WTC11 (cell line): ENCODE results near the gene ZNHIT2. TPM values are rescaled to one million over a fixed set of nuclear protein-coding genes. Genes with fewer than 3 reads are reported as not detected.

Experiments
- ATAC-seq: fragments of 200-7000 bp; cut with Tn5 transposase; 2 replicates; pipeline ENCODE4 v1.10.0; 2021; ENCODE audit warnings: mild to moderate bottlenecking, moderate library complexity
- CTCF ChIA-PET: fragments of 300-600 bp; sonication (Branson Sonifier 250); formaldehyde crosslinking; loops from one replicate; lab custom pipeline; 2021; ENCODE audit warnings: antibody characterized with exemption; lab: Charles Lee
- POLR2A ChIA-PET: fragments of 350-600 bp; sonication (Branson Sonifier 250); formaldehyde crosslinking; loops from one replicate; lab custom pipeline; 2021; ENCODE audit warnings: antibody characterized with exemption; lab: Charles Lee
- DNase-seq: peaks from one replicate; pipeline ENCODE4 v3.0.0; 2021; ENCODE audit warnings: low spot score
- H3K27ac Mint-ChIP-seq: 2 replicates; pipeline ENCODE4 v1.8.0; 2021; ENCODE audit warnings: mixed read lengths
- H3K27me3 Mint-ChIP-seq: 2 replicates; pipeline ENCODE4 v1.8.0; 2021; ENCODE audit warnings: low read depth, mild to moderate bottlenecking, moderate library complexity, mixed read lengths
- H3K36me3 Mint-ChIP-seq: 2 replicates; pipeline ENCODE4 v1.8.0; 2021; ENCODE audit warnings: mixed read lengths
- H3K4me1 Mint-ChIP-seq: 2 replicates; pipeline ENCODE4 v1.8.0; 2022; ENCODE audit warnings: mixed read lengths
- H3K4me3 Mint-ChIP-seq: 2 replicates; pipeline ENCODE4 v1.8.0; 2021; ENCODE audit warnings: mild to moderate bottlenecking, moderate library complexity, mixed read lengths
- H3K9me3 Mint-ChIP-seq: 2 replicates; pipeline ENCODE4 v1.8.0; 2021; ENCODE audit warnings: mixed read lengths
- CREB1 ChIP-seq: sonication (generic); formaldehyde crosslinking; IDR thresholded peaks from 2 replicates; pipeline ENCODE4 v1.8.0; 2023; ENCODE audit warnings: mild to moderate bottlenecking, missing genetic modification reagents
- FOXP1 ChIP-seq: sonication (generic); formaldehyde crosslinking; IDR thresholded peaks from 2 replicates; pipeline ENCODE4 v1.8.0; 2022; ENCODE audit warnings: missing genetic modification reagents, mild to moderate bottlenecking, moderate library complexity, borderline replicate concordance
- SP1 ChIP-seq: sonication (generic); formaldehyde crosslinking; conservative IDR thresholded peaks from 2 replicates; pipeline ENCODE4 v1.8.1; 2022; ENCODE audit warnings: missing genetic modification reagents
- ZNF121 ChIP-seq: sonication (generic); formaldehyde crosslinking; IDR thresholded peaks from 2 replicates; pipeline ENCODE4 v1.8.0; 2023; ENCODE audit warnings: missing genetic modification reagents
- ZNF423 ChIP-seq: fragments of 250-450 bp; sonication (Bioruptor Pico); IDR thresholded peaks from 2 replicates; pipeline ENCODE4 v2.1.2; 2022; ENCODE audit warnings: mild to moderate bottlenecking, moderate library complexity
- microRNA-seq: library from miRNA; unstranded; fragments of <30 nt; microRNA quantifications from one replicate; pipeline ENCODE4 v1.2.0, GENCODE V29; 2022; ENCODE audit warnings: borderline number of aligned reads
- total RNA-seq: library from RNA; stranded (reverse); gene quantifications from 3 replicates; pipeline ENCODE4 v1.2.3, GENCODE V29; 2021
- TF ChIP-seq, protein P1 (sequence below): sonication (generic); formaldehyde crosslinking; IDR thresholded peaks from 2 replicates; pipeline ENCODE4 v1.8.1; 2022; ENCODE audit warnings: mild to moderate bottlenecking, moderate library complexity, missing genetic modification reagents

The ZNHIT2 gene
- total RNA-seq, 1 experiment from 2014 or later: 16.7 TPM

GRCh38 chr11:65066805-65067291, 50.7 kb downstream of the ZNHIT2 start:
- ChIA-PET CTCF (interaction anchor here (0.5 to 2.2 kb wide), 10 partner anchors 9 to 220 kb away, joined by 3 to 10 read pairs (median 4); partner anchors contain the start of genes ARL2, FAU, MRPL49 and TM7SF2), POLR2A (interaction anchor here (1.1 to 1.4 kb wide), 3 partner anchors 9 to 115 kb away, joined by 3 to 4 read pairs (median 3); partner anchors contain the start of genes CAPN1 and SAC3D1)
- TF ChIP-seq SP1 (0 out of 2 replicates have a peak, but pooled peaks have one; percentile 0), ZNF121 (CRISPR knock-in tag) (peak; percentile 97), FOXP1 (CRISPR knock-in tag) (no peak), ZNF423 (CRISPR knock-in tag) (peak; percentile 40; the same call in 1 of the 2 replicates), CREB1 (CRISPR knock-in tag) (no peak)
- TF ChIP-seq, protein P1, sequence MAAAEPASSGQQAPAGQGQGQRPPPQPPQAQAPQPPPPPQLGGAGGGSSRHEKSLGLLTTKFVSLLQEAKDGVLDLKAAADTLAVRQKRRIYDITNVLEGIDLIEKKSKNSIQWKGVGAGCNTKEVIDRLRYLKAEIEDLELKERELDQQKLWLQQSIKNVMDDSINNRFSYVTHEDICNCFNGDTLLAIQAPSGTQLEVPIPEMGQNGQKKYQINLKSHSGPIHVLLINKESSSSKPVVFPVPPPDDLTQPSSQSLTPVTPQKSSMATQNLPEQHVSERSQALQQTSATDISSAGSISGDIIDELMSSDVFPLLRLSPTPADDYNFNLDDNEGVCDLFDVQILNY: no peak
- H3K27me3 Mint-ChIP-seq: no peaks in the 10 kb centered on the region; the same call in 1 of the 2 replicates
- ATAC-seq: peak; percentile 87
- peak overlapping the region; percentile 49 for H3K4me3 Mint-ChIP-seq
- no peaks in the 10 kb centered on the region for H3K9me3 Mint-ChIP-seq
- peak; percentile 73 for DNase-seq
- peak overlapping the region; percentile 91 for H3K27ac Mint-ChIP-seq
- H3K4me1 Mint-ChIP-seq: peaks cover 23% of the 10 kb centered on the region
- H3K36me3 Mint-ChIP-seq: no peaks in the 10 kb centered on the region

Small RNA genes within 50 kb of the gene (microRNA-seq; reads per million reads assigned to microRNA genes)
- gene MIR6751: 1.0 reads per million

Other genes starting within 250 kb of the ZNHIT2 start
- gene EHD1, start 239.1 kb downstream of the ZNHIT2 start, total RNA-seq: 29.9 to 38.1 TPM (median 35.2 TPM) in 3 replicates
- gene ATG2A, start 200.5 kb downstream of the ZNHIT2 start, total RNA-seq: 25.2 to 31.4 TPM (median 27.6 TPM) in 3 replicates
- gene PPP2R5B, start 193.0 kb downstream of the ZNHIT2 start, total RNA-seq: 8.7 to 10.2 TPM (median 9.1 TPM) in 3 replicates
- gene GPHA2, start 181.8 kb downstream of the ZNHIT2 start, total RNA-seq: 1.0 to 1.6 TPM (median 1.6 TPM) in 3 replicates
- not detected in 3 replicates for gene MAJIN, start 145.6 kb downstream of the ZNHIT2 start, total RNA-seq
- gene BATF2, start 120.7 kb downstream of the ZNHIT2 start, total RNA-seq: 1.3 to 3.2 TPM (median 2.2 TPM) in 3 replicates
- gene ARL2, start 103.5 kb downstream of the ZNHIT2 start, total RNA-seq: 171 to 248 TPM (median 235 TPM) in 3 replicates
- gene SNX15, start 90.3 kb downstream of the ZNHIT2 start, total RNA-seq: 16.7 to 19.6 TPM (median 17.6 TPM) in 3 replicates
- 22.2 to 26.2 TPM (median 22.8 TPM) in 3 replicates for gene SAC3D1, start 76.5 kb downstream of the ZNHIT2 start, total RNA-seq
- gene NAALADL1, start 59.1 kb downstream of the ZNHIT2 start, total RNA-seq: 4.5 to 6.1 TPM (median 5.9 TPM) in 3 replicates
- gene CDCA5, start 33.7 kb downstream of the ZNHIT2 start, total RNA-seq: 80.6 to 95.9 TPM (median 86.9 TPM) in 3 replicates
- 32.2 to 33.8 TPM (median 32.8 TPM) in 3 replicates for gene ZFPL1, start 33.5 kb downstream of the ZNHIT2 start, total RNA-seq
- gene VPS51, start 21.5 kb downstream of the ZNHIT2 start, total RNA-seq: 122 to 136 TPM (median 123 TPM) in 3 replicates
- 63.8 to 74.9 TPM (median 71.5 TPM) in 3 replicates for gene TM7SF2, start 5.8 kb downstream of the ZNHIT2 start, total RNA-seq
- 951 to 991 TPM (median 985 TPM) in 3 replicates for gene FAU, start 4.4 kb upstream of the ZNHIT2 start, total RNA-seq
- 51.3 to 55.9 TPM (median 53.3 TPM) in 3 replicates for gene MRPL49, start 4.6 kb upstream of the ZNHIT2 start, total RNA-seq
- gene SYVN1, start 16.8 kb upstream of the ZNHIT2 start, total RNA-seq: 27.6 to 34.8 TPM (median 31.8 TPM) in 3 replicates
- gene SPDYC, start 52.5 kb upstream of the ZNHIT2 start, total RNA-seq: 0.27 to 0.35 TPM (median 0.32 TPM) in 3 replicates
- 204 to 257 TPM (median 218 TPM) in 3 replicates for gene CAPN1, start 64.2 kb upstream of the ZNHIT2 start, total RNA-seq
- 26.9 to 35.6 TPM (median 28.5 TPM) in 3 replicates for gene POLA2, start 144.3 kb upstream of the ZNHIT2 start, total RNA-seq
- 11.0 to 15.2 TPM (median 11.5 TPM) in 3 replicates for gene CDC42EP2, start 197.2 kb upstream of the ZNHIT2 start, total RNA-seq
- 59.0 to 71.0 TPM (median 66.3 TPM) in 3 replicates for gene DPF2, start 216.2 kb upstream of the ZNHIT2 start, total RNA-seq
- gene TIGD3, start 237.1 kb upstream of the ZNHIT2 start, total RNA-seq: 1.9 to 2.3 TPM (median 2.1 TPM) in 3 replicates